Transverse colon (tissue), 4 donors: ENCODE data around the gene FNDC5.

Experiments used
- CTCF ChIP-seq, 5 experiments: fragments of 200-600 bp in 3 of 5; fragments of 450-650 bp in 2 of 5; sonication (generic) in 3 of 5; IDR thresholded peaks; 1 replicate in 2 of 5; 2 replicates in 3 of 5; pipeline ENCODE4 v1.5.1; 2016 to 2017; ENCODE audit warnings: antibody characterized with exemption in 5 of 5, inconsistent platforms in 3 of 5, mild to moderate bottlenecking in 2 of 5, moderate library complexity in 1 of 5
- EP300 ChIP-seq: sonication (generic); formaldehyde crosslinking; IDR thresholded peaks from one replicate; pipeline ENCODE4 v1.6.1; 2017; ENCODE audit warnings: antibody characterized with exemption, low read depth
- POLR2A ChIP-seq: fragments of 450-650 bp; IDR thresholded peaks from one replicate; pipeline ENCODE4 v1.6.1; 2016; ENCODE audit warnings: antibody characterized with exemption, mild to moderate bottlenecking, moderate library complexity
- POLR2AphosphoS5 ChIP-seq, 3 donors: sonication (generic); formaldehyde crosslinking; IDR thresholded peaks; one replicate each; pipeline ENCODE4 v1.6.1; 2016; ENCODE audit warnings: antibody characterized with exemption in 3 of 3

DNA sequence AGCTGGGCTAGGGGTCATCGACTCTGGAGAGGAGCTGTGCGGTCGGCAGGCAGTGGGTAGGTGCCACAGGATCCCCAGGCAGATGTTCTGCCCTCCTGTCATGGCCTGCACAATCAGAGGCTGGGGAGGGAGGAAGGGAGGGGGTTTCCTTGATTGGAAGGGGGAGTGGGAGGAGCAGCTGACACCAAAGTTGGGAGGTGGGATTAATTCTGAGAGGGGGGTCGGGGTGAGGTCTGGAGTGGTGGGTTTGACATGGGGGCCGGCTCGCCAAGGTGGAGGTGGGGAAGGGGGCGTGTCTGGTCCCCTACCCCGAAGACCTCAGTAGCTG is 14.9 kb upstream of the FNDC5 start:
- TF ChIP-seq POLR2A (no peak), CTCF (IDR thresholded peaks at IDR 0.05) (no peak), EP300 (no peak), POLR2AphosphoS5 (IDR thresholded peaks at IDR 0.05) (no peak)
